MM.1S (cell line): ENCODE data around the gene EHBP1.

Experiments
- CTCF ChIP-seq: fragments of 300-600 bp; sonication (generic); IDR thresholded peaks from 2 replicates; pipeline ENCODE4 v1.5.1; 2016; ENCODE audit warnings: antibody characterized with exemption, low read length, mixed read lengths
- EZH2 ChIP-seq: fragments of 300-600 bp; sonication (generic); optimal IDR thresholded peaks from 2 replicates; pipeline ENCODE3; 2017; ENCODE audit warnings: low read depth, mild to moderate bottlenecking, antibody characterized with exemption, low read length, mixed read lengths
- EZH2phosphoT487 ChIP-seq: fragments of 300-600 bp; sonication (generic); IDR thresholded peaks from 2 replicates; pipeline ENCODE4 v1.6.1; 2018; ENCODE audit warnings: antibody characterized with exemption, low read length

GRCh38 chr2:62741954-62742722, 36.6 kb downstream of the EHBP1 start:
- no peak for TF ChIP-seq EZH2
- TF ChIP-seq CTCF = no peak
- no peak for TF ChIP-seq EZH2phosphoT487
